Stomach (tissue), 9 donors: ENCODE measurements around the gene PEAK1. TPM values are rescaled to one million over a fixed set of nuclear protein-coding genes. Genes with fewer than 3 reads are reported as not detected.

ENCODE experiments used
- DNase-seq, 2 donors: peaks; one replicate each; pipeline versions ENCODE4 v3.0.0 to v3.0.0-alpha.2; 2013 to 2019
- H3K27ac ChIP-seq, 5 donors: fragments of 200-600 bp in 4 of 5; sonication (generic) in 4 of 5; one replicate each; pipeline ENCODE4 v1.5.1; 2013 to 2019; ENCODE audit warnings: mild to moderate bottlenecking in 1 of 5, moderate library complexity in 1 of 5
- H3K27me3 ChIP-seq, 3 donors: fragments of 200-600 bp; sonication (generic); one replicate each; pipeline ENCODE4 v1.5.1; 2017 to 2019; ENCODE audit warnings: mixed run types in 1 of 3
- H3K36me3 ChIP-seq, 4 donors: fragments of 200-600 bp; sonication (generic); 1 replicate in 3 of 4; 2 replicates in 1 of 4; pipeline ENCODE4 v1.5.1; 2016 to 2019
- H3K4me1 ChIP-seq, 4 donors: fragments of 200-600 bp; sonication (generic); one replicate each; pipeline ENCODE4 v1.5.1; 2016 to 2019
- H3K4me3 ChIP-seq, 4 donors: fragments of 200-600 bp; sonication (generic) in 3 of 4; one replicate each; pipeline ENCODE4 v1.5.1; 2016 to 2019; ENCODE audit warnings: mild to moderate bottlenecking in 1 of 4
- H3K9me3 ChIP-seq, 4 donors: fragments of 200-600 bp; sonication (generic); one replicate each; pipeline ENCODE4 v1.5.1; 2016 to 2019
- CTCF ChIP-seq, 7 experiments: fragments of 450-650 bp in 4 of 7; fragments of 200-600 bp in 3 of 7; sonication (generic) in 3 of 7; IDR thresholded peaks; one replicate each; pipeline ENCODE4 v1.5.1; 2016 to 2019; ENCODE audit warnings: antibody characterized with exemption in 7 of 7, control low read depth in 2 of 7, mild to moderate bottlenecking in 1 of 7
- EP300 ChIP-seq: sonication (generic); formaldehyde crosslinking; IDR thresholded peaks from one replicate; pipeline ENCODE4 v1.6.1; 2017; ENCODE audit warnings: antibody characterized with exemption
- POLR2A ChIP-seq, 4 donors: fragments of 450-650 bp; IDR thresholded peaks; one replicate each; pipeline ENCODE4 v1.6.1; 2016; ENCODE audit warnings: antibody characterized with exemption in 4 of 4, control low read depth in 2 of 4, mild to moderate bottlenecking in 1 of 4, moderate library complexity in 1 of 4
- POLR2AphosphoS5 ChIP-seq, 3 donors: sonication (generic); formaldehyde crosslinking; IDR thresholded peaks; one replicate each; pipeline ENCODE4 v1.6.1; 2016; ENCODE audit warnings: antibody characterized with exemption in 3 of 3
- WGBS, 5 donors: extraction: QIAGEN DNeasy Blood & Tissue Kit in 3 of 5; methylation state at CpG; one replicate each; pipeline versions ENCODE4 v1.1.5 to v1.1.7; 2013 to 2018; 5-methylcytosine and 5-hydroxymethylcytosine counted together
- intact Hi-C: fragments of 100-400 bp; cut with DNase I; formaldehyde crosslinking; loops from one replicate; pipeline ENCODE4 v1.15.1; 2023; ENCODE audit warnings: low total_unique reads
- polyA plus RNA-seq, 3 donors: library from polyadenylated mRNA; stranded (reverse); fragments of 200-250 nt; gene quantifications; one replicate each; pipeline ENCODE4 v1.2.3, GENCODE V29; 2013
- total RNA-seq, 5 donors: library from RNA; depleted of rRNA; stranded (reverse); fragments of >200 nt; gene quantifications; one replicate each; pipeline versions ENCODE4 v1.1.0 to v1.2.3, GENCODE V29; 2014 to 2016
- donor health status: healthy with polysubstance abuse.
- donor health status: Bipolar disorder and iron deficiency.
- donor health status: healthy.

PEAK1 gene
- total and polyA plus RNA-seq, 8 donors = 1.7 to 72.5 (median 19.4) TPM

- Histone ChIP-seq H3K9me3 (no peaks in the 10 kb centered on the region), H3K27me3 (no peaks in the 10 kb centered on the region), H3K27ac (no peak overlapping the region), H3K4me1 (no peaks in the 10 kb centered on the region), H3K4me3 (no peak overlapping the region), H3K36me3 (no peaks in the 10 kb centered on the region)
- TF ChIP-seq POLR2A (IDR thresholded peaks at IDR 0.05) = no peak
- no peak for TF ChIP-seq EP300
- TF ChIP-seq POLR2AphosphoS5 (IDR thresholded peaks at IDR 0.05) = no peak
- TF ChIP-seq CTCF (IDR thresholded peaks at IDR 0.05) = no peak
- WGBS, 5 donors = 69 to 82% (median 76%) methylated on average over 4 of the region's 4 CpGs
- intact Hi-C loops = no loop called here
- DNase-seq = no peak
These were observed 323.8 kb downstream of the PEAK1 start for GRCh38 chr15:77096138-77096537.

DNA sequence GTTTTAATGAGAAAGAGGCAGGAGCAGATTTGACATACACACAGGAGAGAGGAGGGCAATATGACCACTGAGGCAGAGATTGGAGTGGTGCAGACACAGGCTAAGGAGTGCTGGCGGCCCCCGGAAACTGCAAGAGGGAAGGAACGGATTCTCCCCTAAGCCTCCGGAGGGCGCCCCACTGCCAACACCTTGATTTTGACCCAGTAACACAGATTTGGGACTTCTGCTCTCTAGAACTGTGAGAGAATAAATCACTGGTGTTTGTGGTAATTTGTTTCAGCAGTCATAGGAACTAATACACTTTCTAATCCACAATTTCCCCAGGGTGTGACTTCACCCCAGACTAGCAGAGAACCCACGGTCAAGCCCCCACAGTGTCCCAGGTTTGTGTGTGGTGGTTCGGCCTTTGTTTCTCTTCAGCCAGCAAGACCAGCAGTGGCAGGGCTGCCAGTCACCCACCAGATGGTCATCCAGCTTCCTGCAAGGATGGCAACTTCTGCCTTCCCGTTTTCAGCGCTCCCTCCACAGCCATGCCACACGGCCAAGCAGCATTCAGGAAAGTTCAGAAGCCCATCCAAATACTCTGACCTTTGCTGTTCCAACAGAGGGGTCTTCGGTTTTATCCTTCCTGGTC lies 325.4 kb downstream of the PEAK1 start:
- Histone ChIP-seq H3K4me1 (no peaks in the 10 kb centered on the region), H3K36me3 (no peaks in the 10 kb centered on the region), H3K9me3 (no peaks in the 10 kb centered on the region), H3K4me3 (no peak overlapping the region), H3K27me3 (no peaks in the 10 kb centered on the region), H3K27ac (no peak overlapping the region)
- intact Hi-C loops = no loop called here
- 77 to 94% (median 88%) methylated on average over 11 of the region's 11 CpGs for WGBS, 5 donors
- TF ChIP-seq CTCF (IDR thresholded peaks at IDR 0.05) (no peak), POLR2AphosphoS5 (IDR thresholded peaks at IDR 0.05) (no peak)
- no peak for DNase-seq

DNA sequence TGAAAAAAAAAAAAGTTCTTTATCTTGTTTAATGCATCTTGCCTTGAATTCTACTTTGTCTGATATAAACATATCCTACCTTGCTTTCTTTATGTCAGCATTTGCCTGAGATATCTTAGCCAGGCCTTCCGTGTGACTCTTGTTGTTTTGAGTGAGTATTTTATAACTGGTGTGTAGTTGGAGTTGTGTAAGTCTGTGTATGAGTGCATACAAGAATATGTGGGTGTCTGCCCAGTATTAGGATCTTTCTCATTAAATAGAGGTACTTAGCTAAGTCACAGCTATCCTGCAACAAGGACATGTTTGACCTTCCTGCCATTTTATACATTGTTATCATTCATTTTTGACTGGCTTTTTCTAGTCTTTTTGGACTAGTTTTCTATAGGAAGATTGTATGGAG lies 326.5 kb downstream of the PEAK1 start:
- Histone ChIP-seq H3K36me3 (no peaks in the 10 kb centered on the region), H3K27me3 (no peaks in the 10 kb centered on the region), H3K27ac (no peak overlapping the region), H3K4me3 (no peak overlapping the region), H3K9me3 (no peaks in the 10 kb centered on the region), H3K4me1 (no peaks in the 10 kb centered on the region)
- 70 to 83% (median 73%) methylated on average over 1 of the region's 1 CpG for WGBS, 5 donors
- DNase-seq = no peak
- no peak for TF ChIP-seq POLR2A (IDR thresholded peaks at IDR 0.05)
- TF ChIP-seq POLR2AphosphoS5 (IDR thresholded peaks at IDR 0.05) = no peak
- no peak for TF ChIP-seq CTCF (IDR thresholded peaks at IDR 0.05)
- intact Hi-C loops = no loop called here

DNA sequence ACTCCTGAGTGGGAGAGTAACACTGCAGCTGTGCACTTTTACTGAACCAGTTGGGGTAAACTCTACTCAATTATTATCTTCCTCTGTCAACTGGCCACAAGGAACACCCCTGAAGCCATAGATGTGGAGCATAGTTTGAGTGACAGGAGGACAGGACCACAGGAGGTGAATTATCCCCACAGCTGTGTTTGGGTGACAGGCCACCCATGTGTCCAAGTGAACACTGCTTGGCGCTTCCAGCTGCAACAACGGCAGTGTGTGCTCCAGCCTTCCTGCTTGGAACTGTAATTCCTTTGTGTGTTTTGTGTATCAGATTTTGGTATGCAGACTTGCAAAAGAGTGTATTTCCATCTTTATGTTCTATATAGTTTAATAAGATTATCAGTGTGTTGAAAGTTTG lies 328.8 kb downstream of the PEAK1 start:
- no peak overlapping the region for H3K4me3 ChIP-seq
- intact Hi-C loops = no loop called here
- H3K4me1 ChIP-seq = no peaks in the 10 kb centered on the region
- no peak for TF ChIP-seq POLR2AphosphoS5 (IDR thresholded peaks at IDR 0.05)
- no peaks in the 10 kb centered on the region for H3K27me3 ChIP-seq
- H3K9me3 ChIP-seq = no peaks in the 10 kb centered on the region
- H3K27ac ChIP-seq = no peak overlapping the region
- DNase-seq = no peak
- no peaks in the 10 kb centered on the region for H3K36me3 ChIP-seq
- WGBS, 5 donors = 58 to 94% (median 82%) methylated on average over 2 of the region's 2 CpGs

DNA sequence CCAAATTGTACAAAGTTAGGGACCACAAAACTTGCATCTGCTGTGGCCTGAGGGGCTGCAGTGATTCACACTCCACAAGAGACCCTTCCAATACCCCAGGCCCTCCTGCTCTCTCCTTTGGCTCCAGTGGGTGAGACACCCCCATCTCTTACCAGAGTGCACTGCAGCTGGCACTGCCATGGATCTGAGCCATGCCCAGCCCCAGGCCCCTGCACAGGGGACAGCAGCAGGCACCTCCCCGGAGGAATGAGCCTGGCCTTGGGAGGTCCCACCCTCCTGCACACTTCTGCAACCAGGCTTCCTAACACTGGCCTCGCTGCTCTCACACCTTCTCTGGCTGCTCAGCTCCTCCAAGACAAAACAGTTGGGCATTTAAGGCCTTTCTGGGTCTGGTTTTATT lies 332.7 kb downstream of the PEAK1 start:
- no peak overlapping the region for H3K27ac ChIP-seq
- no peak for TF ChIP-seq EP300
- no peak for TF ChIP-seq POLR2A (IDR thresholded peaks at IDR 0.05)
- TF ChIP-seq CTCF (IDR thresholded peaks at IDR 0.05) = no peak
- no peak for TF ChIP-seq POLR2AphosphoS5 (IDR thresholded peaks at IDR 0.05)
- H3K9me3 ChIP-seq = no peaks in the 10 kb centered on the region
- H3K4me1 ChIP-seq = peaks cover 5 to 11% (median 10%) of the 10 kb centered on the region in 4 donors
- 77 to 93% (median 87%) methylated on average over 2 of the region's 2 CpGs for WGBS, 5 donors
- DNase-seq = no peak
- no peak overlapping the region for H3K4me3 ChIP-seq
- no peaks in the 10 kb centered on the region for H3K27me3 ChIP-seq
- intact Hi-C loops = no loop called here
- H3K36me3 ChIP-seq = no peaks in the 10 kb centered on the region
